HG03045 (cell line): ENCODE results near the gene FRA10AC1.

Experiments used
- ATAC-seq: cut with Tn5 transposase; IDR thresholded peaks from one replicate; pipeline ENCODE4 v1.9.1; 2021; ENCODE audit warnings: mild to moderate bottlenecking, moderate library complexity; ENCODE audit not compliant: unreplicated experiment

FRA10AC1 gene

DNA sequence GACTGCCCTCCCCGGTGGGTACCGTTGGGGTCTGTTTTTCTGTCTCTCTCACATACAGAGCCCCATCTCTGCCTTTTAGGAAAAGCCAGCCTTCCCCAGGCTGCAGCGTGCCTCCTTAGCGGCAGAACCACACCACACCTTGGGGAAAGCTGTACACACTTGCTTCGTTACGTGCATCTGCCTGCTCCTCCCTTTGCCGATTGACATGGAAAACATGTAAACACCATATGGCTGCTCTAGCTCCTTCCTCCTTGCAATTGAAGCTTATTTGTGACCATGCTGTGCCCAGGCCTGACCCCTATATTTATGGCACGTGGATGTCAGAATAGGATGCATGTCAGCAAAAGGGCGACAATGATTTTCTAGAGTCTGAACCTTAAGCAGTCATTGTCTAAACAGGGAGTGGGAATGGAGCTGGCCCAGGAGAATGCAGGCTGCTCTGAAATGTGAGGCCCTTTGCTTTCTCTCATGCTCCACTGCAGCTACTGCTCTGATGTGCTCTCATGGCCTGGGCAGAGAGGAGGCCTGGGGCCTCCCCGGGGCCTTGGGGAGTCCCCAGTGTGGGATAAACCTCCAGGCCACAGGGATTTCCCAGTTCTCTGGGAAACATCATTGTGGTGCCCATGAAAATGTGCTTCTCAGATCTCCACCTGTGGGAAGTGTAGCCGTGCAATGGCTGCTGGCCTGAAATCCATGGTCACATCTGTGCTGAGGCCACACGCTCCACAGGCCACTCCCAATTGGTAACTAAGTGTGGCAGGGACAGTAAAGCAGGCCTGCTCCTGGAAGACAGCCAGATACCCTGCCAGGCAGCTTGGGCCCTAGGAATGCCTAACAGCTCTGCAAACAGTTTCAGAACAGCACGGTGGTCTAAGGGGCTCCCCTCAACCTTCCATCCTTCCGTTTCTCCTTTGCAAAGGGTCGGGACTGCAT is 71.5 kb downstream of the FRA10AC1 start:
- ATAC-seq: no peak

DNA sequence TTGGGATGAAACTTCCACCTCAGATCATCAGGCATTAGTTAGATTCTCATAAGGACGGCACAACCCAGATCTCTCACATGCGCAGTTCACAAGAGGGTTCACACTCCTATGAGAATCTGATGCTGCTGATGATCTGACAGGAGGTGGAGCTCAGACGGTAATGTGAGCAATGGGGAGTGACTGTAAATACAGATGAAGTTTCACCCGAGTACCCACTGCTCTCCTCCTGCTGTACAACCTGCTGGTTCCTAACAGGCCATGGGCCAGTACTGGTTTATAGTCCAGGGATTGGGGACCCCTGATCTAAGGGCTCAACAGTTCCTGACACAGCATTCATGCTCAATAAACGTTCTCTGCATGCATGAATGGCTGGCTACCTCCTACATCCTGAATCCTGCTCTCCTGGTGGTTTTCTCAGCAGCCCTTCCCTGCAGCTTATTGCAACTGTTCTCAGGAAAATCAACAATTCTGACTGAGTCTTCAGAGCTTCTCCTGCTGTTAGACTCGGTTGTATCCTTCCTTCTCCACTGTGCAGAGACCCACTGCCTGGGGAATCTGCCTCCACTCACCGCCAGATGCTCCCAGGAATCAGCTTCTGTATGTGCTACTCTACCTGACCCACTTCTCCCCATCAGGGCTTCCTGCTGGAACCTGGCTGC is 72.6 kb downstream of the FRA10AC1 start:
- ATAC-seq: no peak

DNA sequence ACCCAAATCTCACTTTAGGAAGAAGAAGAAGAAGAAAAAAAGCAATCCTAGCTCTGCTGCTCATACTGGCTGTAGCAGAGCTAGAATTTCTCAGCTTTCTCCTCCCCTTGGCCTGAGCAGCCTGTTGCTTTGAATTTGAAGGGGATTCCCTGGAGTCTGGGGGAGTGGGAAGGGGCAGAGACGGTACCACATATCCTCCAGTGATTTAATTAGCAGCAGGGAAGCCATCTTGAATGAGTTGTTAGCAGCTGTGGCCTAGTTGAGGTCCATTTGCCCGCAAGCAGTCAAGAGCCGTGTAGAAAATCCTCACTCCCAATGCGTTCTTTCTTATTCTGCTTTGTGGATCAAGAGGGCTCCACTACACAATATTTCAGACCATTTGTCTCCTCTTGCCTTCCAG is 73.5 kb downstream of the FRA10AC1 start:
- no peak for ATAC-seq

DNA sequence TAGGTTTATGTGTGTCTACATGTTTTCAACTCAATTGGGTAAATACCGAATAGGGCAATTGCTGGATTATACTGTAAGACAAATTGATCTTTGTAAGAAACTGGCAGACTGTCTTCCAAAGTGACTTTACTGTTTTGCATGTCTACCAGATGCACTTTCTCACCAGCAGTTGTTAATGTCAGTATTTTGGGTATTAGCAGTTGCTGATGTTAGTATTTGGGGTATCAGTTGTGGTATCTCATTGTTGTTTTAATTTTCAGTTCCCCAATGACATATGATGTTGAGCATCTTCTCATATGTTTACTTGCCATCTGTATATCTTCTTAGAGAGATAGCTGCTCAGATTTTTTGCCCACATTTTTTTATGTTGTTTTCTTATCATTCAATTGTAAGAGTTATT is 79.5 kb downstream of the FRA10AC1 start:
- ATAC-seq: no peak

DNA sequence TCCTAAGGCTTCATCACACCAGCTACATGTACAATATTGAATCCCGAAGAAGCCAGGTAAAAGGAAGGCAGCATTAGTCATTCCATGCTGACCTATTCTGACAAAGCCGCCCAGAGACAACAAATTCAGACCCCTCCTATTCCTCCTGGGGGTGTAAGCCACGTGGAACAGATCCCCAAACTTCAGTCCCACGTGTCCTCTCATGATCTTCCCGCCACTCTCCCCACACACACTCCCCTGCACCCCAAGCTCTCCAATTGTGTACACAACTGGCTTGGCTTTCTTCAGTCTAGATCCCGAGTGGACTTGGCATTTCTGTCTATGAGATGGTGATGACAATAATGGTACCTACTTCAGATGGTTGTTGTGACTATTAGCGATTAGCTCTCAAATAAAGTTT is 81.5 kb downstream of the FRA10AC1 start:
- ATAC-seq: no peak
